Left ventricle myocardium superior (tissue), 1 donor: ENCODE results near the gene PACSIN2. TPM values are rescaled to one million over a fixed set of nuclear protein-coding genes. Genes with fewer than 3 reads are reported as not detected.
"Not testable (repeated sequence)": the region's sequence is repeated elsewhere in the genome, so short reads cannot be mapped to it uniquely, and the experiment has no call there.

Experiments
- ATAC-seq: fragments of 200-7000 bp; cut with Tn5 transposase; one replicate; pipeline ENCODE4 v1.9.1; 2020; ENCODE audit warnings: mild to moderate bottlenecking, moderate library complexity
- DNase-seq: peaks from one replicate; pipeline ENCODE4 v3.0.0-alpha.2; 2020
- intact Hi-C: fragments of 100-400 bp; cut with micrococcal nuclease; formaldehyde crosslinking; loops from one replicate; pipeline ENCODE4 v1.11.0; 2022
- long read RNA-seq: library from polyadenylated mRNA; unstranded; transcript quantifications from one replicate; pipeline ENCODE4 v2.0.0, GENCODE V29; 2021
- total RNA-seq: library from RNA; stranded (reverse); fragmentation: NEBNext Ultra II Directional; extraction: Animal tissue kit (Norgen Biotek cat#: 25700); gene quantifications from one replicate; pipeline ENCODE4 v1.2.1, GENCODE V29; 2021
- donor health status: DM: no; HTN: yes; CAD: no; lungs with severe emphysema.

Gene PACSIN2
- 63.8 TPM for total RNA-seq
- long read RNA-seq, transcript PACSIN2-201 (11 exons, 3,249 nt): major isoform, 47 of 125 reads
- long read RNA-seq, partial matches to known transcripts: 24 of 125 reads
- long read RNA-seq, other reads (novel, unspliced or antisense): 51 of 125 reads

- intact Hi-C loops: no loop called here
- ATAC-seq (peak; percentile 99), DNase-seq (peak; percentile 100)
Measured at GRCh38 chr22:43014869-43015676, at the start of gene PACSIN2. Gene PACSIN2, minus strand, starts transcription at chr22:43015149. Its CDS starts 103,069 bp downstream, at chr22:42912080.

GRCh38 chr22:43060183-43060582, 45.2 kb upstream of the PACSIN2 start:
- intact Hi-C loops: no loop called here
- DNase-seq (no peak), ATAC-seq (no peak)

- DNase-seq (no peak), ATAC-seq (no peak)
- intact Hi-C loops: no loop called here
Measured at GRCh38 chr22:43057641-43058040, 42.7 kb upstream of the PACSIN2 start.

DNA sequence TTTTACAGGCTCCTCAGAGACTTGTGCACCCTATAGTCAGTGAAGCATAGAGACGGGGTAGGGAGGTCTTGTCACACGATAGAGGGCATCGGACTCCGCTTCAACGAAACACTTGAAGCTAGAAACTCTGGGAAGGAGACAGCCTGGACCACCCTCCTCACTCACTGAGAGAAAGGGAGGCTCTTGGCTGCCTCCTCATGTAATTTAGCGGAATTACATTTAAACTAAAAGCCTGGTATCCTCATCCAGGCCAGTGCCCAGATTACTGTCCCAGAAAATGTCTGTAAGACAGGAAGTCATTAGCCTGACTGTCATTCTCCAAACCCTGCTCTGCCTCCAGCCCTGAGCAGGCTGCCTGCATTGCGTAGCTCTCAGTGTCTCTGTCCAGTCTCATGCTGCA, 38.2 kb upstream of the PACSIN2 start:
- ATAC-seq (no peak), DNase-seq (no peak)
- intact Hi-C loops: loop anchor here (2.0 kb wide), 1 partner anchor 18 kb away; no protein-coding TSS in a partner anchor

- intact Hi-C loops: no loop called here
- DNase-seq (no peak), ATAC-seq (no peak)
Measured at GRCh38 chr22:43050995-43051394, 36.0 kb upstream of the PACSIN2 start.

- intact Hi-C loops: no loop called here
- ATAC-seq (no peak), DNase-seq (no peak)
Measured at GRCh38 chr22:43047605-43048004, 32.7 kb upstream of the PACSIN2 start.

GRCh38 chr22:43044290-43044712, 29.4 kb upstream of the PACSIN2 start:
- intact Hi-C loops: no loop called here
- no peak for ATAC-seq
- no peak for DNase-seq

- intact Hi-C loops: no loop called here
- ATAC-seq: no peak
Measured at GRCh38 chr22:43042101-43042780, 27.3 kb upstream of the PACSIN2 start.

DNA sequence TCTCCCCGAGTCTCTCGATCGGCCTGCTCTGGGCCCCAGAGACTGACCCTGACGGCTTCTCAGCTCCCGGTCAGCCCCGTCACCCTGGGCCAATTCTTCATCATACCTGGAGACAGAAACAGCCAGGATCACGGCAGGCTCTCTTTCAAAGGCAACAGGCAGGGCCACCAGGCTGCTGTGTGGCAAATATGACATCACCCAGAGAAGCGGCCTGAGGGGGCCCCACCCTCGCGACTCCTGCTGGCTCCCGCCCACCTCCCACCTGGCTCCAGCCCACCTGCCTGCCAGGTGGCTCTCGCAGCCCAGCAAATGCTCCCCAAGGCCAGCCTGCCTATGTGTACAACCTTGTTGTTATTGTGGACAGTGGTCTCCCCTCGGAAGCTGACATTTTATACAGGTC, 24.9 kb upstream of the PACSIN2 start:
- intact Hi-C loops: loop anchor here (10.0 kb wide), 1 partner anchor 175 kb away; no protein-coding TSS in a partner anchor
- no peak for ATAC-seq
- no peak for DNase-seq

More at GRCh38 chr22:43042101-43042780, 27.3 kb upstream of the PACSIN2 start:
- no peak for DNase-seq

DNA sequence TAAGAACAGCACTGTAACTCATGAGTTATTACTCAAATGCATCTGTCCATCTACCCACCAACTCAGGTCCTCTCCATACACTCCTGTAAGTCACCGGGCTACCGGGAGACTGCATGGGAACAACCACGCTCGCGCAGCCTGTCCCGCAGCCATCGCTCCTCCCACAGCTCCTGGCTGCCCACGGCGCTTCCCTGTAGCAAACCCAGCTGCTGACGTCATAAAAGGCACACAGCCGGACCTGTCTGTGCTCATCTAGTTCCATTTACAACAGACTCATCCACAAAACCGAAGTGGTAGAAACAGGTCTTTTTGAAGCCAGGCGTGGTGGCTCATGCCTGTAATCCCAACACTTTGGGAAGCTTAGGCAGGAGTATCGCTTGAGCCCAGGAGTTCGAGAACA, 23.4 kb upstream of the PACSIN2 start:
- intact Hi-C loops: loop anchor here (10.0 kb wide), 1 partner anchor 174 kb away; no protein-coding TSS in a partner anchor
- ATAC-seq (no peak), DNase-seq (no peak)

- DNase-seq: peak; percentile 82
- intact Hi-C loops: loop anchor here (10.0 kb wide), 1 partner anchor 172 kb away; no protein-coding TSS in a partner anchor
Measured at GRCh38 chr22:43036282-43036829, 21.4 kb upstream of the PACSIN2 start.

GRCh38 chr22:43035250-43035649, 20.3 kb upstream of the PACSIN2 start:
- intact Hi-C loops: loop anchor here (2.0 to 10.0 kb wide), 2 partner anchors 18 to 170 kb away; no protein-coding TSS in a partner anchor
- ATAC-seq: no peak
- no peak for DNase-seq

More at GRCh38 chr22:43036282-43036829, 21.4 kb upstream of the PACSIN2 start:
- ATAC-seq: peak; percentile 88

DNA sequence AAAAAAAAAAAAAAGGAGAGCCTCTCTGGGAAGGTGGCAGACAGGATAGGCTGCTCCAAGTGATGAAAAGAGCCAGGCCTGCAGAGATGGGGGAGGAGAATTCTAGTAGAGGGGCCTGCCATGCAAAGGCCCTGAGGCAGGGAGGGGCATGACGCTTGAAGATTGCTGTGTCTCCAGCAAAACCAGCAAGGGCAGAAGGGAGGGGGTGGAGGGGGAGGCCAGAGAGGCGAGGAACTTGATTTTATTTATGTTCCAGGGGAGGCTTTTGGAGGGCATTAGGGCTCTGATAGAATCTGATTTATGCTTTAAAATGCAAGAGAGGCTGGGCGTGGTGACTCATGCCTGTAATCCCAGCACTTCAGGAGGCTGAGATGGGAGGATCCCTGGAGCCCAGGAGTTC, 16.7 kb upstream of the PACSIN2 start:
- DNase-seq (no peak), ATAC-seq (no peak)
- intact Hi-C loops: loop anchor here (10.0 kb wide), 1 partner anchor 167 kb away; no protein-coding TSS in a partner anchor

DNA sequence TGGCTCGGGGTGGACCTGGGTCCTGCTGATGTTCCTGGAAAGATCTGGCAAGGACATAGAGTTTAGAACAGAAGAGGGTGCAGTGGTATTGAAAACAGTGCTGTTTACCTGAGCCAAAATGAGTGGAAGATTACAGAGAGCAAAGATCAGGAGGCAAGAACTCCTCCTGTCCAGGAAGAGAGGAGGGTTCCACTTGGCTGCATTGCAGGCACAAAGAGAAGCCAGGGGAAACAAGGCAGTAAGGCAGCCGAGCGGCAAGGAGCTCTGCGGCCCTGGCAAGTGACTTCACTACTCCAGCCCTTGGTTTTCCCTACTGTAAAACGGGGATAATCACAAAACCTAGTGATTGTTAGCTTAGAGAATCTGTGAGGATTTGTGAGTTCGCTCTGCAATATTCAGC, 3.7 kb upstream of the PACSIN2 start:
- intact Hi-C loops: no loop called here
- no peak for DNase-seq

GRCh38 chr22:43017525-43018460, 2.8 kb upstream of the PACSIN2 start:
- no peak for DNase-seq
- ATAC-seq: no peak
- intact Hi-C loops: no loop called here

More for the DNA sequence above, 3.7 kb upstream of the PACSIN2 start:
- no peak for ATAC-seq

GRCh38 chr22:43016150-43016549, 1.2 kb upstream of the PACSIN2 start:
- intact Hi-C loops, ATAC-seq: not testable (repeated sequence)
- DNase-seq: peak; percentile 11

DNA sequence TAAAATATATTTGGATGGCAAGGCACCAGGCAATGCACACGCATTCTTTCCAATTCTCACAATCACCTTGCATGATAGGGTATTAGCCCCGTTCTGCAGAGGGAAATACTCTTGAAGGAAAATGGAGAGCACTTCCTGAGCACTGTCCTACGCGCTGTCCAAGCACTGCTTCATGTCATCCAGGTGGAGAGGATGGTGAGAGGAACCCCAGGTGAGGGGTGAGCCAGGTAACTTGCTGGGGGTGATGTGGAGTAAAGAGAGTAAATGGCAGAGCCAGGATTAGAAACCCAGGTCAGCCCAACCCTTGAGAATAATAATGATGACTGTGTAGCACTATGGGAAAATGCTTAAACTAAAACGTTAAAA, 711 bp upstream of the PACSIN2 start:
- DNase-seq: no peak
- no peak for ATAC-seq
- intact Hi-C loops: no loop called here

GRCh38 chr22:43014316-43014868, 557 bp downstream of the PACSIN2 start:
- ATAC-seq (peak; percentile 34), DNase-seq (peak; percentile 52)
- intact Hi-C loops: no loop called here
